ENCODE results near the gene CGB8.
"Not testable (repeated sequence)": the region's sequence is repeated elsewhere in the genome, so short reads cannot be mapped to it uniquely, and the experiment has no call there.

CGB8 gene

GRCh38 chr19:49030323-49030722 lies 18.6 kb downstream of the CGB8 start:
- DNase-seq (ENCODE audit: low spot score): not testable (repeated sequence)

DNA sequence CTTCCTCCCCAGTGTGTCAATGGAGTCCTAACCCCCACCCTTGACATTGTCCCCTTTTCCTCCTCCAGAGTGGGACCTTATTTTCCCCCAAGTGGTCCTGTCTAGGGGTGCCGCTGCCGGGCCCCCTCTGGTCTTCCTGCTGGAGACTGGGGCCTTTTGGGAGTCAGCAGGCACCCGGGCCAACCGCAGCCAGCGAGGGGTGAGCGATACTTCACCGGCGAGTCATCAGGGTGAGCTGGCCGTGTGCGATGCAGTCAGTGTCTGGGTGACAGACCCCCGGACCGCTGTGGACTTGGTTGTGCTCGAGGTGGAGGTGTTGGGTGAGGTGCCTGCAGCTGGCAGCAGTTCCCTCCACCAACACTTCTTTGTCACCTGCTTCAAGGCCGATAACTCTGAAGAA lies 19.2 kb downstream of the CGB8 start:
- DNase-seq (ENCODE audit: low spot score): not testable (repeated sequence)

DNA sequence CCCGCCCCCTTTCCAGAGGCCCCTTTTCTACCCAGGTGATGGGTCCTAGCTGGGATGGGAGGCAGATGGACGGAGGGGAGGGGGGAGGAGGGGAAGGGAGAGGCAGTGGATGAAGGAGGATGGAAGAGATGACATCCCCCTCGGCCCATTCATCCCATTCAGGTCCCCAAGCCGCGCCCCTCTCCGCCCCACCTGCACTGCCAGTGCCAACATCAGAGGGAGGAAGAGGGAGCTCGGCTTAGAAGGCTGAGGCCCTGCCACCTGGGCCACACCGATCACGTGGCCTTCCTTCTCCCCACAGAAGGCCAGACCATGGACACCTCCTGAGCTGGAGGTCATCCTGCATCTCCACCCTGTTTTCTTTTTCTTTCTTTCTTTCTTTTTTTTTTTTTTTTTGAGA lies 20.2 kb downstream of the CGB8 start:
- DNase-seq (ENCODE audit: low spot score): not testable (repeated sequence)

DNA sequence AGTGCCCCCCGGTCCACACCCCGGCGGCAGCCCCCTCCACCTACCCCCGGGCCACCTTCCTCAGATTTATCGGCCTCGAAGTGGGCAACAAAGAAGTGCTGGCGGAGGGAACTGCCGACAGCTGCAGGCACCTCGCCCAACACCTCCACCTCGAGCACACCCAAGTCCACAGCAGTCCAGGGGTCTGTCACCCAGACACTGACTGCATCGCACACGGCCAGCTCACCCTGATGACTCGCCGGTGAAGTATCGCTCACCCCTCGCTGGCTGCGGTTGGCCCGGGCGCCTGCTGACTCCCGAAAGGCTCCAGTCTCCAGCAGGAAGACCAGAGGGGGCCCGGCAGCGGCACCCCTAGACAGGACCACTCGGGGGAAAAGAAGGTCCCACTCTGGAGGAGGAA lies 23.3 kb downstream of the CGB8 start:
- not testable (repeated sequence) for DNase-seq (ENCODE audit: low spot score)

GRCh38 chr19:49025088-49025487 lies 23.8 kb downstream of the CGB8 start:
- DNase-seq (ENCODE audit: low spot score): not testable (repeated sequence)

DNA sequence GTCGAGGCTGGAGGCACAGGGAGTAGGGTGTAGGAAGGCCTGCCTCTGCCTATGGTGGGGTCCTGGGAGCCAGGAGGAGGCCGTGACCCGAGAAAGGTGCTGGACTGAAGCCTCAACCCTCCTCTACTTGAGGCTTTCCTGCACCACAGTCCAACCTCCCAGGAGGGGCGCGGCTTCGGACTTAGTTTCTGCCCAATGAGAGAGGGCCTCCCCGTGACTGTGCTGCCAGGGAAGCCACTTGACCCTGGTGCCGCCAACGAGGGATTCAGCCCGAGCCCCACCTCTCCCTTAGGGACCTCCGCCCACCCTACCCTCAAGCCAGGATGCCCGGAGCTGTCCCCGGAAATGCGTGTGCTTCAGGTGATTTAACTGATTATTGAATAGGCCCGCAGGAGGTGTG lies 24.7 kb downstream of the CGB8 start, which contains the start of gene CGB3:
Gene CGB3, minus strand, starts transcription at position 101 of the 400 bp plus-strand sequence. CDS start 362 bp downstream, outside the sequence.
- DNase-seq (ENCODE audit: low spot score): not testable (repeated sequence)

DNA sequence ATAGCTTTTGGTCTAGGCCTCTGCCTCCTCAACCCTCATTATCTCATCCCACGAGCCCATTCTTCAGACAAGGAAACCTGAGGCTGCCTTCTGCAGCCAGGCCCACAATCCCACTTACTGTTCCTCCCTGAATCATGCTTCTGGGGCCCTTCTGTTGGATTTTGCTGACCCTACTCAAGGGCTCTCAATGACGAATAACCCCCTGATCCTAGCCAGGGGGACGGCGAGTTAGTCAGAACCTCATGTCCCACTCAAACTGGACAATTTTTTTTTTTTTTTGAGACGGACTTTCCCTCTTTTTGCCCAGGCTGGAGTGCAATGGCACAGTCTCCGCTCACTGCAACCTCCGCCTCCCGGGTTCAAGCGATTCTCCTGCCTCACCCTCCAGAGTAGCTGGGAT lies 26.8 kb downstream of the CGB8 start:
- no peak for DNase-seq (ENCODE audit: low spot score)

DNA sequence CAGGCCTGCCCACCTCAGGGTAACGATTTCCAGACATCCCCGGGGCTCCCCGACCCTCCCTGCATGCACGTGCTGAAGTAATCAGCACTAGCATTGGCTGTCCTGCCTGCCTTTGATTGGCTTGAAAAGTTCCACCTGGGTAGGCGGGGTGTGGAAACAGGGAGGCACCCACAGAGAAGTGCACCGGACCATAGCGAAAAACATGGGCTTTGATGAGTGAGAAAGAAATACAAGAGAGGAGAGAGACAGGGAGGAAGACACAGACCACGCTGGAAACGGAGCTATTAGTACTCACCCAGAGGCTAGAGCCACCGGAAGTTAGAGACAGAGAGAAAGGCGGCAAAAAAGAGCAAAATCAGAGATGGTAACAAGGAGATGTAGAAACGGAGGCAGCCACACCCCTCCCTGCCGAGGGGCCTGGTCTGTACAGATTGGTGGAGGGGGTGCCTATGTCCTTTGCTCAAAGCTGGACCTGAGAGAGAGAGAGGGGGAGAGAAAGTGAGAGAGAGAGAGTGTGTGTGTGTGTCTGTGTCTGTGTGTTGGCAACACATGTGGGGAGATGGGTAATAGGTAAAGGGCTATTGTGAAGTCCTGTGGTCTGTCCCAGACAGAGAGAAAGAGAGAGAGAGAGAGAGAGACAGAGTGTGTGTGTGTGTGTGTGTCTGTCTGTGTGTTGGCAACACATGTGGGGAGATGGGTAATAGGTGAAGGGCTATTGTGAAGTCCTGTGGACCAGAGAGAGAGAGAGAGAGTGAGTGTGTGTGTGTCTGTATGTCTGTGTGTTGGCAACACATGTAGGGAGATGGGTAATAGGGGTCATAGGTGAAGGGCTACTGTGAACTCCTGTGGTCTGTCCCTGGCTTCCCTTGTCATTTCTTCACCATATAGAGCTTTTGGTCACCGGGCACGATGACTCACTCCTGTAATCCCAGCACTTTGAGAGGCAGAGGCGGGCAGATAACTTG lies 27.7 kb downstream of the CGB8 start:
- DNase-seq (ENCODE audit: low spot score): no peak

DNA sequence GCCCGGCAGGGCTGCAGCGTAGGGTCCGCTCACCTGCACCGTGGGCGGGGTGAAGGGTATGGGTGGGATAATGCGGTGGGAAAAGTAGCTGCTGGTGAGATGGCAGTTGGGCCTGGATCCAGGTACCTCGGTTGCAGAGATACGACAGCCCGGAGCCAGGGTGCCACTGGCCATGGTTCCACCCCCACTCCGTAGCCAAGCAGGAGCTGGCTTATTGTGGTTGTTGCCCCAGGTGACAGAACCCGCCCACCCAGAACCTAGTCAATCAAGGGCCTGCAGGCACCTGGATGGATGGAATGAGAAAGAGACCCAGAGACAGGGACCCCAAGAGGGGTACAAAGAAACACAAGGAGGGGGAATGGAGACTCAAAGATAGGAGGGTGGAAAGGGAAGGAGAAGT lies 28.6 kb downstream of the CGB8 start:
- DNase-seq (ENCODE audit: low spot score): no peak

GRCh38 chr19:49019242-49019932 lies 29.5 kb downstream of the CGB8 start:
- peak; percentile 38 for DNase-seq (ENCODE audit: low spot score)

DNA sequence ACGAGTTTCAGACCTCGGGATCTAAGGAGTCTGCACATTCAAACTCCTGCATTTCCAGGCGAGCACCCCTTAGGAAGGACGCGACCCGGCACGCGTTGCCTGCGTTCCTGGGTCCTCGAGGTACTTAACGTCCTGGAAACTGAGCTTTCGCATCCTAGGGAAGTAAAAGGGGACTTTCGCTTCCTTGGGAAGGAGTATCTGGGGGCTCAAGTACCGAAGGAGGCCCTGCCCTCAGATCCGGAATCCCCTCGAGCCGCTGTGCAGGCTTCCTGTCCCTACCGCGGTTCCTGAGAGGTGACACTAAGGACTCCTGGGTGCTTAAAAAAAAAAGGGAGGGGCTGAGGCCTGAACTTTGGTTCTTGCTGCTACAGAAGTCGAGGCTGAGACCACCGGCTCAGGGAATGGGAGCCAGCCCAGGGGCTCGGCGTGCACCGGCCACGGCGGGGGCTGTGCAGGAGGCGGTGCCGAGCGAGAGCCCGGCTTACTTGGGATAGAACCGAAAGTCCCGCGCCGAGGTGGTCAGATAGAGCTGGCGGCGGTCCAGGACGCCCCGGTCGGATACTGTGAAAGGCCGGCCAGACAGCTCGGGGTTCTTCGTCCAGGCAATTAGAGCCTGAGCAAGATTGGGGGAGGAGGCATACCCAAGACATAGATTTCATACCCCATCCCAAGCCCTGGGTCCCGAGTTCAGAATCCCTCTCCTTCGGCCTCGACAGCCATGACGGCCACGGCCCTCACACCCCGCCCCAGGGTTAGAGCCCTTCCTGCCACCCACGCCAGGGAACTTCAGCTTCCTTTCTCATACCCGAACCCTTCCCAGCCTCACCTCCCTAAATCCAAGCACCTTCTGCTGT lies 30.3 kb downstream of the CGB8 start:
- DNase-seq (ENCODE audit: low spot score): not testable (repeated sequence)

DNA sequence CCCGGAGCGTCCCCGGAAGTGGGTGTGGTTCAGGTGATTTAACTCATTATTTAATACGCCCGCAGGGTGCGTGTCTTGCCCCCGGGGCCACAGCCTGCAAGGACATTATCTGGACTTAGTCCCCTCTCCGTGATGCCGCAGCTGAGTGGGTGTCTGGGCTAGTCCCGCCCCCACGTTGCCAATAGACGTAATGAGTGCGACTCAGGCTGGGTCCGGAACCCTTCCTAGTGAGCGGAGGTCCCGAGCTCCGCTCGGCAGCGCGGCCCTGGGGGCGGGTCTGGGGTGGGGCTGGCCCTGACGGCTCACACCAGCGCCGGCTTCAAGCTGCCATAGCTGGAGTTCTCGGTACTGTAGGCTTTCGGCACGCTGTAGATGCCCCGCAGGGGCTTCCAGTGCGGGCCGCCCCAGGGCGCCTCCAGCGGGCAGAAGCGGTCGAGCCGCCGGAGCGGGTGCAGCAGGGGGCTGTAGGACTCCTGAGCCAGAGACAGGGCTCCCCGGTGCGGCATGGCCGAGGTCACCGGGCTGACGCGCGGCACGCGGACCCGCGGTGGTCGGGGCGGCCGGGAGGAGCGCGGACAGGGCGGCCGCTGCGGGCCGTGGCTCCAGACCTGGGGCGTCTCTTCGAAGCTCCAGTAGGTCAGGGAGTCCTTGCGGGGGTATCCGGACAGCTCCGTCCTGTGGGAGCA lies 31.1 kb downstream of the CGB8 start:
- peak; percentile 37 for DNase-seq (ENCODE audit: low spot score)

- DNase-seq (ENCODE audit: low spot score): no peak
Observed at GRCh38 chr19:49017041-49017665, 31.8 kb downstream of the CGB8 start, which contains the start of gene LHB. Gene LHB (minus strand): TSS chr19:49017091. CDS start chr19:49017081, 10 bp downstream.

GRCh38 chr19:49016067-49016839 lies 32.7 kb downstream of the CGB8 start:
- DNase-seq (ENCODE audit: low spot score): no peak

- no peak for DNase-seq (ENCODE audit: low spot score)
Observed at GRCh38 chr19:49014870-49015255, 34.0 kb downstream of the CGB8 start.

- DNase-seq (ENCODE audit: low spot score): no peak
Observed at GRCh38 chr19:49014123-49014869, 34.6 kb downstream of the CGB8 start.

DNA sequence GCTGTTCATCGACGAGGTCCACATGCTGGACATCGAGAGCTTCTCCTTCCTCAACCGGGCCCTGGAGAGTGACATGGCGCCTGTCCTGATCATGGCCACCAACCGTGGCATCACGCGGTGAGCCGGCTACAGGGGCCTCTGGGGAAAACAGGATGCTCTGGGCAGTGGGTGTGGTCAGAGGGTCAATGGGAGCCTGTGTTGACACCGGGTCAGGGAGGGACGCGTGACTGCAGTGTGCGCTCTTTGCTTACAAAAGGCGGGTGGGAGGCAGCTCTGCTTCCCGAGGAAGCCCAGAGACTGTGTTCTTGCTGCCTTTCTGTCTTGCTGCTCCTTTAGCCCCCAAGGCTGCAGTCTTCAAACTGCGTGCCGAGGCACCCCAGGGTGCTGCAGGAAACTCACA lies 37.7 kb downstream of the CGB8 start:
- DNase-seq (ENCODE audit: low spot score): no peak

DNA sequence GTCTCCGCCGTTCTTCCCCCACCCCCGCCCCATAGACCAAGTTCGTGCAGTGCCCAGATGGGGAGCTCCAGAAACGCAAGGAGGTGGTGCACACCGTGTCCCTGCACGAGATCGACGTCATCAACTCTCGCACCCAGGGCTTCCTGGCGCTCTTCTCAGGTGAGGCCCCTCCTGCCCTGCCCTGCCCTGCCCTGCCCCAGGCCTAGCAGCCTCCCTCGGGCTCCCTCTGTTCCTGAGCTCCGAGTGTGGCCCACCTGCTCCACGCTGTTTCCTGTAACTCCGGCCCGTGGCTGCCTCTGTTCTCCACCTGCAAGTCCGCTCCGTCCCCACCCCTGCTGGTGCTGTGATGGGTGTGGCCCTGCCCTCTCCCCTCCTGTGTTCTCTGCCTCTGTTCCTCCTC lies 38.5 kb downstream of the CGB8 start:
- no peak for DNase-seq (ENCODE audit: low spot score)

DNA sequence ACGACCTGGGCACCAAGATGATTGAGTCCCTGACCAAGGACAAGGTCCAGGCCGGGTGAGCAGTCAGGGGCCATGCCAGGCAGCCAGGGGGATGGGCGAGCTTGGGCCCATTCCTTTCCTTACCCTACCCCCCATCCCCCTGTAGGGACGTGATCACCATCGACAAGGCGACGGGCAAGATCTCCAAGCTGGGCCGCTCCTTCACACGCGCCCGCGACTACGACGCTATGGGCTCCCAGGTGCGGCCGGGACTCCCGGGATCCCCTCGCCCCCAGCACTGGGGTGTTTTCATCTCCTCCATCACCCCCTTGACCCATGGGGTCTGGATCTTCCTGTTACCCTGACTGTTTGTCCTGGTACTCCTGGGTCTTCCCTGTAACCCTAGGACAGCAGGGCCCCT lies 39.1 kb downstream of the CGB8 start:
- DNase-seq (ENCODE audit: low spot score): no peak
